HG03064 (cell line): ENCODE measurements around the gene DDX25.

ENCODE experiments used
- ATAC-seq: cut with Tn5 transposase; IDR thresholded peaks from one replicate; pipeline ENCODE4 v1.9.1; 2021; ENCODE audit warnings: low read depth; ENCODE audit not compliant: unreplicated experiment

The DDX25 gene

GRCh38 chr11:125968354-125968753 is 64.0 kb downstream of the DDX25 start:
- no peak for ATAC-seq

GRCh38 chr11:125971618-125972017 is 67.3 kb downstream of the DDX25 start:
- ATAC-seq, result no peak

GRCh38 chr11:125974284-125974683 is 70.0 kb downstream of the DDX25 start:
- no peak for ATAC-seq

- no peak for ATAC-seq
Observed at GRCh38 chr11:125975634-125976033, 71.3 kb downstream of the DDX25 start.

- no peak for ATAC-seq
Observed at GRCh38 chr11:125976156-125976555, 71.8 kb downstream of the DDX25 start.

DNA sequence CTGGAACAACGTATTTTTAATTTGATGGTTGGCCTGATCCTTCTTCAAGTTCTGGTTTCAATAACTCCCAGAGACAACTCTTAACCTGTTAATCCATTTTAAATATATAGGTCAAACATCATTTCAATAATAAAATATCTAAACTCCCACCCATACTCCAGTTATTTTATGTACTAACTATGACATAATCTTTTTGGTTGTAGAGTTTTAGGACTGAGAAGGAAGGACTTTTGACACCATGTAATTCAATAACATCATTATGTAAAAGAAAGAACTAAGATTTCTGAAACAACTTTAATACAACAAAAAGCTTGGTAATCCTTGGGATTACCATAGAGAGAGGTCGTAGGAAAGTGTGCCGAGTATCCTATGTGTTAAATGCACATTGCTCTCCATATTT is 73.0 kb downstream of the DDX25 start:
- no peak for ATAC-seq

DNA sequence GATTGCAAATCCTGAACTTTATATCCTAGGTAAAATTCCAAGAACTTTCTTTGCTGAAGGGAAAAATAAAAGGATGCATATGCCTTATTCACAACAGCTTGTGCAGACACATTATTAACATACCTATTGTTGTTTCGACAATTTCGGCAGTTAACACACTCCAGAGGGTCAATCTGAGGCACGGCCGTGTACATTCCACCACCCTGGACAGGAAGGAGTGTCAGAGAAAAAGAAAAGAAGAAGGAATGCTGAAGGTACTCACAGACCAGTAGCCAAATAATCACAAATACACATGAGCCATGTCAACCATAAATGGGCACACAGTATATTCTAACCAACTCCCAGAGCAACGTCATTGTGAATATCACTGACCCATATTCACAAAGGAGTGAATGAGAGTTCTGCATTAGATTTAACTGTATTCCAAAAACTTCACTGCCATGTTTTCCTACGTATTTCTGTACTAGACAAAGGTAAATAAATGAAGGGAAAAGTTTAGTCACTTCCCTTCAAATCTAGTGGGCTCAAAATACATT is 73.9 kb downstream of the DDX25 start:
- ATAC-seq, result no peak
